ENCODE results near the gene CELSR2.
"Not testable (repeated sequence)": the region's sequence is repeated elsewhere in the genome, so short reads cannot be mapped to it uniquely, and the experiment has no call there.

- not testable (repeated sequence) for TF ChIP-seq POLR2A, CTCF (IDR thresholded peaks at IDR 0.05)
Observed at GRCh38 chr1:109221201-109221600, 28.1 kb upstream of the CELSR2 start.
